CD4-positive, alpha-beta T cell treated with Interleukin-1 beta for 1 hour (primary cell): ENCODE data around the gene METAP1D.
"Not testable (repeated sequence)": the region's sequence is repeated elsewhere in the genome, so short reads cannot be mapped to it uniquely, and the experiment has no call there.

Experiments used
- DNase-seq, 2 donors: peaks; one replicate each; pipeline ENCODE4 v3.0.0-alpha.2; 2020 to 2022

The METAP1D gene

DNA sequence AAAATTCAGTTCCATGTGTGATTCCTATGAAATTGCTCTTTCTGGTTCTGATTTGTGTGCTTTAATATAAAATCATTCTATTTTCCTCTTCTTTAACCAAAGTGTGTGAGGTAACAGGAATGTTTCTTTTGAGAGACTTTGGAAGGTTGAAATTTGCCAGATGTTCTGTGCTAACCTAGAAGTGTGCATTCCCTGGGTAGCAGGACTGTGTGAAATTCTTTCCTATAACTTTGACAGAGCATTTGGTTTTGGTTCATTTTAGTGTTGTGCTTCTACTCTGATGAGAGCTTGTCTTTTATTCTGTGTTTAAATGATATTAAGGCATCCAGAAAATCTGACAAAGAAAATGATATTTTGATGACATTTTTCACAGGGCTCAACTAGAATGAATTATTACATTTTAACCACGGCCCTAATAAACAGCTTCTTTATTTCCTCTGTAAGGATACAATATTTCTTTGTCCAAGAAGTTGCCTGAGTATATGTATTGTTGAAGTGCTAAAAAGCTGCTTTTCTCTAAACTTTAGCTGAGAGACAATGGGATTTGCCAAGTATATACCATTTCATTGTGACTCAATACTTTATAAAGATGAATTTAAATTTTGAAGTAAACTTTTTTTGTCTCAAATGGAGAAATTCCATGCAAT lies 50.8 kb downstream of the METAP1D start:
- DNase-seq = no peak

DNA sequence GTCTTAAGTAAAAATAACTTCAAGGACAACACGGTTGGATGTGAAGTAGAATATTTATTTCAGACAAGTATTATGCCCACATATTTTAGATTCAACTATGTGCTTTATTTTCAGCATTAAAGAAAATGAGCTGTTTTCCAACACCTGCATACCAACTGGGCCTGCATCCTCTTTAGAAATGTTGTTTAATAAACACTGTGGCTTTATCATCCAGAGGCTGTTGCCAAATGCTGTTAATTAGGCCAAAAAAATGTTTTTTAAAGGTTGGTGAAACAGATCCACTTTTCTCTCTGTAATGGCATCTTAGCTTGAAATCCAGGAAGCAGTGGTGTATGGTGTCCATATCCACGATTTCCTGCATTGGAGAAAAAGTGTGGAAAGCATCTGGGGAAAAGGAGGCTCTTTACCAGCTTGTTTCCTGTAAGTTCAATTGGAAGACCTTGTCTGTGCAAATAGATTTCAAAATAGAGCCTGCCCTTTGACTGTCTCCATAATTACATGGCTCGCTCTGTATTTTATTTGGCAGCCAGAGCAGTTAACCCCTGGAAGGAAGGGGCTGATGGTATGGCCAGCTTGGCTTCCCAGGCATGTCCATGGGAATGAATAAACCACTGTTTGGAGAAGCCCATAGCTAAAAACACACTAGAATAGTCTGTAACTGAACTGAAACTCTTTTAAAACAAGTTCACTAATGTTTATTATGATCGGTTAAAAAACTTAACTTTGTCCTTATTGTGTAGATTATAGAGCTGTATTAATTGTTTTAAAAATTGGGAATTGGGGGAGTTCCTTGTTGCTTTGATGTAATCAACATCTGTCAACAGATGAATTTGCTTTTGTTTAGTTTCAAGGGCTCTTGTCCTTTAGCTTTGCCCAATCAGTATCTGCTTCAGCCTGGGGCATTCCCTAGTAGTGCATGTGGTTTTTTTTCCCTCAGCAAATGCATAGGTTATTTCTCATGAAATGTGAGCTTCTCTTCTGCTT lies 52.5 kb downstream of the METAP1D start:
- DNase-seq = no peak

DNA sequence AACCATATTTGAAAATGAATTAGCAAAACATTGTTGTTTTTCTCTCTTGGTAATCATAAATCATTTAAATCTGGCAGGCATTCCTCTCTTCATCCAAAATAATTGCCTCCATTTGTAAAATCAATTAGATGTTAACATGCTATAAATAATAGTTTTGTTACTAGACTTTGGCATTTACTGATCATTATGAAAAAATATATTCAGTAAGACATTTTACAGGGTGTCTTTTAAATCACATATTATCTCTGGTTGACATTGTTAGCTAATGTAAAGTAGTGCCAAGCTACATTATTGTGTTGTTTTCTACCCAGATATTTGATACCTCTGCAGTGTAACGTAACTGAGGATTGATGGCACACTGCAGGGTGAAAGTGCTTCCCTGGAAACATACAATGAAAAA lies 53.7 kb downstream of the METAP1D start:
- no peak for DNase-seq

DNA sequence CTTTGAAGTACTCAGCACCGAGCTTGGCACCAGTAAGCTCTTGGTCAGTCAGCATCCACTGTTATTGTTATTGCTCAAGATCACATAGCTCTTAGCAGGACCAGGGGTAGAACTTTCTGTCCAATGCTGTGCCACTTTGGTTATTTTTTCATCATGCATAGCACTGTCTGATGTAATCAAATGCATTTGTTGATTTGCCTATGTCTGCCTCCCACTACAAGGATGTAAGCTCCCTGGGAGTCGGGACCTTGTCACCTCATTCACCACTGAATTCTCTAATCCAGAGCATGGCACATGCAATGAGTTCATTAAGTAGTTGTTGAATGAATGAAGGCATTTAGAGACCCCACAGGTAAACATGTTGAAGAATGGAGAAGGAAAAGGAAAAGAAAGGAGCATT lies 56.5 kb downstream of the METAP1D start:
- DNase-seq = no peak

DNA sequence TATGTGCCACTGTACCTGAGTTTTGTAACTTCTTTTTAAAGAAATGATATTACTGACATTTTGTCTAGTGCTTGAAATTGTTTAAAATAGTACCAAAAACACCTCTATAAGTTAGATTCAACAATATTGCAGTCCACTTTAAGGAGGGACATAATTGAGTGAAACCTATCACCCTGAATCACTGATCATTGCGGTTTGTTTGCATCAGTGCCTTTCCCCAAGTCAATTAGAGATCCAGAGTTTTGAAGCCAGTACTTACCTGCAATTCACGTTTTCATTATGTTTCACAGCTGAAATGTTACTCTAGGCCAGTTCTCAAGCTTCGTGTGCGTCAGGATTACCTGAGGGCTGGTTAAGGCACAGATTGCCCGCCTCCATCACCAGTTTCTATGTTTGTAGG lies 58.9 kb downstream of the METAP1D start:
- DNase-seq = no peak

DNA sequence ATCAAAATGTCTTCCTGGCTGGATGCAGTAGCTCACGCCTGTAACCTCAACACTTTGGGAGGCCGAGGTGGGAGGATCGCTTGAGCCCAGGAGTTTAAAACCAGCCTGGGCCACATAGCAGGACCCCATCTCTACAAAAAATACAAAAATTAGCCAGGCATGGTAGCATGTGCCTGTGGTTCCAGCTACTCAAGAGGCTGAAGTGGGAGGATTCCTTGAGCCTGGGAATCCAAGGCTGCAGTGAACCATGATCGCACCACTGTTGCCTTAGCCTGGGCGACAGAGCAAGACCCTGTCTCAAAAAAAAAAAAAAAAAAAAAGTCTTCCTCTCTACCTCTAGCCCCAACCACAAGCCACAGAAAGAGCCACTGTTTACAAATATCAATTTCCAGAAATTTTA lies 60.4 kb downstream of the METAP1D start:
- not testable (repeated sequence) for DNase-seq

DNA sequence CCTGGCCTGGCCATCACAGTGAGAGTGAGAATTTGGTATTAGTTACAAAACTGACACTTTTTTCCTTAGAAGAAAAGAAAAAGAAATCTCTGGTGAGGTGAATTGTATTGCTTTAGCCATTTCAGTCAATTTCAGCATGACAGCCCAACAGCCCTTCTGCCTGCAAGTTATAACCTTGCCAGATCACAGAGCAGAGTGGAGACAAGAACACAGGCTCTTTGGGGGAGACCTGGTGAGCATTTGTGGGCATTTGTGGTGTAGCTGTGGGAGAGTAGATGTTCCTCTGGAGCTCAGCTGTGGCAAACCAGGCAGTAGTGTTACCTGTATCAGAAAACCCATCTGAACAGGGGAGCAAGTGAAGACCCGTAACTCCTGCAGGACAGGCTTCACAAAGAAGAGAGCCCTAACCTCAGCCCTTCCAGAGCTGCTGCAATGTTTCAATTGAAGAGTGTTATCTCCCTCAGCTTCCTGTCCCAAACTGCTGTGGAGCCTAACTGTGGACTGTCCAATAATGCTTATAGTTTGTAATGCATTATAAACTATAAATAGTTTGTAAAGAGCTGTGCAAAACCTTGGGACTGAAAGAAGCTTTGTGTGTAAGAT lies 62.8 kb downstream of the METAP1D start:
- DNase-seq = no peak

DNA sequence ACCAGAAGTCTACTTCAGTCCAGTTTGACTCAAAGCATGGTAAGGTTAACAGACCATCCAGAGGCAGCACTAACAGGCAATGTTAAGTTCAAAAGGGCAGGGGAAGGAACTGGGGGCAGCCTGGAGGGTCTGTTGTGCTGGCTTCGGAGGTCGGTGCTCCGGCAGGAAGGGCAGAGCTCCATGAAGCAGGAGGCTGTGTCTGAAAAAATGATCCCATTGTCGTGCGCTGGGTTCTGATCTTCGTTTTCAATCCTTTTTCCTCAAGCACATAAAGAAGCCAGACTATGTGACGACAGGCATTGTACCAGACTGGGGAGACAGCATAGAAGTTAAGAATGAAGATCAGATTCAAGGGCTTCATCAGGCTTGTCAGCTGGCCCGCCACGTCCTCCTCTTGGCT lies 63.7 kb downstream of the METAP1D start:
- DNase-seq = no peak

DNA sequence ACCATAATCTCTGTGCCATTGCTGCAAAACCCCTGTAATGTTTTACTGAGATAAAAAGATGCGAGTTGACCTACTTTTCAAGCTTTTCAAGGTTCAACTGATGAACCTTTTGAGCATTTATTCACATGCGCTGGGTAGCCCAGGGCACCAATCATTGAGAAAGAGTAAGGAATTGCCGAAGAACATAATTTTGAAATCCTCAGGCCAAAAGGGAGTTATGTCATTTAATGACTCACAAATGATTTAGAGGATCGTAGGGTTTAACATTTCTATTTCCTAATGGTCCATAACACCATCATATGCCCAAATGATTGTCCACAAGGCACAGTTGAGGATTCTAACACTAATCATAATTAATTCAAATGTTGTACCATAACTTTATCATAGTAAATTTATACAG lies 65.4 kb downstream of the METAP1D start:
- DNase-seq = no peak

DNA sequence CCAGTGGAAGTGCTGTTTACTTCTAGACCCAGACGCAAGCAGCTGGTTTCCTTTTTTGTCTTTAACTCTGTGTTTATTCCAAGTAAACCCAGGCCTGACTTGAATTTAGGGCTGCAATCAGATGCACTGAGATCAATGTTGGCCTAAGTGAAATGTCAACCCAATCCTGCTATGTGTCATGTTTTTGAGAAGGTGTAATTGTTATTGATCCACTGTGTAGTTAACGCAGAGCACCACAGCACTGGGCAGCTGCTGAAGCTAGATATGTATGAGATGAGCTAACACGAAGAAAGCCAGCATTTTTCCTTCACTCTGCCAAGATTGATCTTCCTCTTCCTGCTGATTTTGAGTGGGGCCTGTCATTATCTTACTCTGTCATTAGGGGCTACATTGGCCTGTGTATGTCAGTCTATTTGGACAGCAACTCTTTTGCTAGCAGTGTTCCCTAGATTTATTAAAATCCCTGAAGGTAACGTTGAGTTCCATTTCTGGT lies 66.7 kb downstream of the METAP1D start:
- DNase-seq = no peak

DNA sequence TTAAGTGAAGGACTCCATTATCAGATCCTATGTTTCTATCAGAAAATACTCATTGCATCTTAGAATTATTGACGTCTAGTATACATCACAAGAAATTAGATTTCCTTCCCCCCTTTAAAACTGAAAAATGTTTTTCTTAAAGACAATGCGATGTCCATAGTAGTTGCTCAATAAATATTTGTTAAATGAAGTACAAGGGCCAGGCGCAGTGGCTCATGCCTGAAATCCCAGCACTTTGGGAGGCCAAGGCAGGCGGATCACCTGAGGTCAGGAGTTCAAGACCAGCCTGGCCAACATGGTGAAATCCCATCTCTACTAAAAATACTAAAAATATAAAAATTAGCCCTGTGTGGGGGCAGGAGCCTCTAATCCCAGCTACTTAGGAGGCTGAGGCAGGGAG lies 68.2 kb downstream of the METAP1D start:
- not testable (repeated sequence) for DNase-seq

DNA sequence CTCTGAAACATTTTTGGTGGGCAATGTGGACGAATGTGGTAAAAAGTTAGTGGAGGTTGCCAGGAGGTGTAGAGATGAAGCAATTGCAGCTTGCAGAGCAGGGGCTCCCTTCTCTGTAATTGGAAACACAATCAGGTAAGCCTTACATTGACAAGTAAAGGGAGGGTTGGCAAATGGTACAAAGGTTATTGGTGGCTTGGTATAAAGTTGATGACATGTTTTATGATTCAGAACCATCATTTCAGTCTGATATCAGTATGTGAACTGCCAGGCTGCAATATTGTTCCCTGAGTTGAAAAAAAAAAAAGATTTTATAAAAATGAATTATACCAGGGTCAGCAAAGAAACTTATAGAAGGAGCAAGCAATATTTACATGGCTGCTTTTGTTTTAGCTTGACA lies 71.2 kb downstream of the METAP1D start:
- no peak for DNase-seq

DNA sequence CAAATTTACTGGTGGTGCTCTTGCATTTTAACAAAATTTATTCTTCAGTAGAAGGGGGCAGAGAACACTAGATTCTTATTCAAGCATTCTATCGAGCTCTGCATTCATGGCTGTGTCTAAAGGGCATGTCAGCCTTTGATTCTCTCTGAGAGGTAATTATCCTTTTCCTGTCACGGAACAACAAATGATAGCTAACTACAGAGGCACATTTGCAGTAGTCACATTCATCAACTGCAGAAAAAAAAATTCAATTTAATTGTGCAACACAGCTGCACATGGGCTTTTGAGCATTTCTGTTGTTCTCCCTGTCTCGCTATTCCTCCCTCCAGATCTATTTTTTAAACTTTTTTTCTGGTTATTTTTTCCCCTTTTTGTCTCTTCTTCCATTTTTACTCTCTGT lies 72.5 kb downstream of the METAP1D start:
- DNase-seq = no peak

DNA sequence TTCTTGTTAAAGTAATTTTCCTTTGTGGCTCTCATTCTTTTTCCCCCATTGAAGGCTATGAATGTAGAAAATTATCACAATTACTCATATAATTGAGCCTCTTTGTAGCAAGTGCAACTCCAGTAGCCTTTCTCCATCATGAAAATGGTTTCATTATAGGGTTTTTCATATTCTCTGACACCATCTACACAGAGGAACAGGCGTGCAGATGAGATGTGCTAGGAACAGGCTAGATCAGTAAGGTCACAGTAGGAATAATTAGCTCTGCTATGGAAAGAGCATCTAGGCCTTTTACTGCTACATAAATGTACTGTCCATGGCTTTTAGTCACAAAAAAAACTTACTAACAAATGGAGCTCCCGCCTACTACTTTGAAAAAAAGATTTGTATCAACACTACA lies 73.0 kb downstream of the METAP1D start:
- DNase-seq = no peak

DNA sequence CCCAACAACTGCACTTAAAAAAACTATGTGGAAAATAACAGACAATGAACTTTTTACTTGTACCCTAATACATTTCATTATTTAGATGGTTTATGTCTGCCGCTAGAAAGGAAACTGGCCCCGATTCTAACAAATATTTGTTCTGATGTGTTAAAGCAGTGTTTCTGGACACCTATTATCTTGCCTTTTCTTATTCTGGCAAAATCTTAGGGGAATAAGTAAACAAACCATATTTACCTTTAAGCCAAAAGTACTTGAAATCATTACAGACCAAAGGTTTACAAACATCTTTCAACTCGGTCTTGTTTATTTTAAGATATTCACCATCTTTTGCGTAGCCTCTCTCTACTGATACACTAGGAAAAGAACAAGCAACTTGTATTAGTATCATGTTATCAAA lies 73.8 kb downstream of the METAP1D start:
- DNase-seq = no peak

DNA sequence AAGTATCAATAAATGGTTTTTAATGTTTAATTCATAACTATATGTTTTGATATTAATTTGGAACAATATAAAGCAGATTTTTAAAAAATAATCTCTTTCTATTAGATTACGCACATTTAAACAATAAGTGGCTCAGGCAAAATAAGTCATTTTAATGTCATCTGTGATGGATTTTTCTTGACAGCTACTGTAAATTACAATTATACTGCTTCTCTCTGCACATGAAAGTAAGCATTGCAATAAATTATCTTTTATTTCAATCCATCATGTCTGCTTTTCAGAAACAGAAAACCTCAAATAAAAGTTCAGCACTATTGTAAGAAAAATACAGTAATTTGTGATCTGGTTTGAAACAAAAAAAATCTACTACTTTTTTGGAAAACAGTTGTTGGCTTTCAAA lies 74.5 kb downstream of the METAP1D start:
- DNase-seq = no peak

DNA sequence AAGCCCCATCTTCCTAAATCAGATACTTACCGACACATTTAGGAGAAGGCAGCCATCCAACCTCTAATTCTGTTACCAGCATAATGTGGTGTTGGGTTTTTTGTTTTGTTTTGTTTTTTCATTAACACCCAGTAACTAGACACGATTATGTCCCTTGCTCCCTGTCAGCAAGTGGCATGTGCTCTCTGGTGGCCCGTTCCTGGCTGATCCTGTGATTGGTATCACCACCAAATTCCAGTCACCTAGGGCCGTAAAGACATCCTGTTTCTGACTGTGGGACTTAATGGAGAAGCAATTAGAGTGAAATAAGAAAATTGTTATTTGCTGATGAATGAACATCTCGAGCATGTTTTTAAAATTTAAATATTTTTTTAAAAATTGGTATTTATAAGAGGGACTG lies 79.7 kb downstream of the METAP1D start:
- DNase-seq = no peak

DNA sequence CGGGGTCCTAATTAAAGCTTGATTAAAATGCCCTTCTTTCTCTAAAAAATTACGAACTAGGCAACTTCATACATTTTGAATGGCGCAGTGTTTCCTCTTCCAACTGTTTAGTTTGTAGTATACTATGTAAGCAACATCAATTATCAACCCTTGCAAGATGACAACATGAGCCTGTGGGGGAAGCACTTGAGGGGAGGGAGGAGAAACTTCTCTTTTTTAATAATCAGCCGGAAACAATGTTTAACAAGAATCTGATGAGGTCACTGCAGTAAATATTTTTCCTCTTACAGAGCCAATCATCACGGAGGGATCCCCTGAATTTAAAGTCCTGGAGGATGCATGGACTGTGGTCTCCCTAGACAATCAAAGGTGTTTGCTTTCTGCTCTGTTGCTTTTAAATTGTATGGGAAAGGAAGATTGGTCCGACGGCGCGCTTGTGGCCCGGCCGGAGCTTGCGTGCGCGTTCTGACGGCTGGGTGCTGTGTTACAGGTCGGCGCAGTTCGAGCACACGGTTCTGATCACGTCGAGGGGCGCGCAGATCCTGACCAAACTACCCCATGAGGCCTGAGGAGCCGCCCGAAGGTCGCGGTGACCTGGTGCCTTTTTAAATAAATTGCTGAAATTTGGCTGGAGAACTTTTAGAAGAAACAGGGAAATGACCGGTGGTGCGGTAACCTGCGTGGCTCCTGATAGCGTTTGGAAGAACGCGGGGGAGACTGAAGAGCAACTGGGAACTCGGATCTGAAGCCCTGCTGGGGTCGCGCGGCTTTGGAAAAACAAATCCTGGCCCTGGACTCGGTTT lies 80.3 kb downstream of the METAP1D start:
- DNase-seq = no peak

DNA sequence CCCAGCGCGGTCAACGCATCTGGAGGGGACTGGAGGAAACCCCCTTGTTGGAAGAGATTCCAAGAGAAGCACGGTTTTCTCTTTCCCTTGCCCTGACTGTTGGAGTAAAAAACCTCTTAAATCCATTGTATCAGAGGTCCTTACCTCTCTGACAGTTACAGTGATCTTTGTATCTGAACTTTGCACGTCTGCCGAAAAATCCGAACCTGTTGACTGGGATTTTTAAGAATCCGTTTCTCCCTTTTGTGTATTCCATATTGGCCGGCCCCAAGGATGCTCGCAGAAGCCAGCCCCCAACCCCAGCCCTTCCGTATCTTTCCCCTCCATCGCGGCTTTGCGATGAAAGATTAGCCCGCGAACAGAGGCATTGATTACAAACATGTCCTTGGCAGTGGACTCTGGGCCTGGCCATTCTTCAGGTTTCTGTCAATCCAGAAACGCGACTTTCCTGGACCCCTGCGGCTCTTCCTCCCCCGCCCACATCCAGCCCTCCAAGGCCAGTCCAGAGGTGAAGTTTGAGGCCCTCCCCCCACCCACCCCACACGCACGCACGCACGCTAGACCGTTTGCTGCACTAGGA lies 81.0 kb downstream of the METAP1D start:
- DNase-seq = no peak

DNA sequence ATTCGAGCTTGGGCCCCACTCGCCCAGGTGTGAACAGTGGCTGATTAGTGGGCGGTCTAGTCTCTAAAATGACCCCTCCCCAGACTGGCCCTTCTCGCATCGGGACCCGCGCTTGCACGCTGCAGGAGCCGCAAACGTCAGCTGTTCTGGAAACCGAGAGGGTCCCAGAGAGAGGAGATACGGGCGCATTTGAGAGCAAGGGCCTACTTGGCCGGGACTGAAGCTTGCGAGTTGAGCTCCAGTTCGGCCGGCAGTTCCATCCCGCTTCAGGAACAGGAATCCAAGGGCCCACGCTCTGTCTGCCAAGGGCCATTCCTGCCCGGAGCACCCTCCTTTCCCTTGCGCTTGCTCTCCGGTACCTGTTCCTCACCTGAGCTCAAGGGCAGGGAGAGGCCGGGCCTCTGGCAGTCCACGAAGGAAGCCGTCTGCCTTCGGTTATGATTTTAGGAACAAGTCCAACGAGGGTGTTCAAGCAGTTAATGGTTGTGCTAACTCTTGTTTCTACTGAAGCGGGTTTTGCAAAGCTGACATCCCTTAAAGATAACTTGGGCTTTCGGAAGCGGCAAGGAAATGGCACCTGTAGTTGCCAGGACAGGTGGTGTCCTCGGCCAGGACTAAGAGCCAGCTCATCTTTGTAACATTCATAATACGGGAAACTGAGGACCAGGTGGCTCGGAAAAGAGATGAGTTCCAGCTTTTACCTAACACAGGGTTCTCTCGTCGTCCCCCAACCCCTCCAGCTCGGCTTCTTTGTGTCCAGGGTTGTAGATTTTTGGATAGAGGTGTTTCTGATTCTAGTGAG lies 81.7 kb downstream of the METAP1D start:
- DNase-seq = no peak

DNA sequence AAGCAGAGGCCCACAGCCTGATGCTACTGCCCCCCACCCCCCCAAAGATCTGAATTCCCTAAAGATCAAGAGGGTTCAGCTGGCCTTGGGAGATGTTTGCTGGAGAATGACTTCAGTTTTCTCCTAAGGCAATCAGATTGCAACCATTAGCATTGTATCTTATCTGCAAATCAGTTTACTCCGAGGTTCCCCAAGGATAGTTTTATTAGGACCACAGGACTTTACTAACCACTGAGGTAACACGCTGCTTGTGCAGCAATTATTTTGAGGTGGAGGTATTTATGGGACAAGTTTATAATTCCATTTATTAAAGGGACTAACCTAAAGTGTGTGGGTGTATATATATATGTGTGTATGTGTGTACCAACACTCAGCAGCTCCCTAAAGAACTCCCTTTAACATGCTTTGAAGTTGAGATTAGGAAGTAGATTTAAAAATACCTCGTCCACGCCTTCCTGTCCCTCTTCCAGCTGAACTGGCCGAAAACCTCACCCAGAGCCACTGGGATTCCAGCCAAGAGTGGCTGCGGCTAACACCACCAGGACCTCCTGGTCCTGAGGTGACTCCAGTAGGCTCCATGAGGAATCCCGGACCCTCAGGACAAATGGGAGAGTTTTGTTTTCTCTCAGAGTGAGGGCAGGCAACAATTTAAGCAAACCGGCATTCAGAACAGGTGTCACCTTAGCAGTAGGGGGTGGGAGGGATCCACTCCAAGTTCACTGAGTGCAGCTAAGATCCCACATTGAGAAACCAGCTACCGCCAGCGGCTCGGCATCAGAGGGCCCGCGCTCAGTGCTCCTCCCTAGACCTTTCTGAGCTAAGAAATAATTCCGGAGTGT lies 82.6 kb downstream of the METAP1D start:
- no peak for DNase-seq
